Epithelial cell of proximal tubule (primary cell): ENCODE data around the gene NGEF. TPM values are rescaled to one million over a fixed set of nuclear protein-coding genes. Genes with fewer than 3 reads are reported as not detected.

Experiments used
- DNase-seq: peaks from one replicate; pipeline ENCODE4 v3.0.0-alpha.2; 2011; ENCODE audit warnings: low read depth
- H3K4me3 ChIP-seq: 2 replicates; pipeline ENCODE4 v1.5.1; 2011; ENCODE audit warnings: low read depth, mild to moderate bottlenecking, low read length
- total RNA-seq: library from RNA; depleted of rRNA; stranded (reverse); fragments of >200 nt; gene quantifications from 2 replicates; pipeline ENCODE4 v1.2.3, GENCODE V29; 2015
- TF ChIP-seq, protein P1 (sequence below): conservative IDR thresholded peaks from 2 replicates; pipeline ENCODE4 v1.5.1; 2012; ENCODE audit warnings: low read depth, mild to moderate bottlenecking, low read length

The NGEF gene
- total RNA-seq, 1 donor from 2014 or later = 8.6 TPM

- no peak for DNase-seq
- TF ChIP-seq, protein P1, sequence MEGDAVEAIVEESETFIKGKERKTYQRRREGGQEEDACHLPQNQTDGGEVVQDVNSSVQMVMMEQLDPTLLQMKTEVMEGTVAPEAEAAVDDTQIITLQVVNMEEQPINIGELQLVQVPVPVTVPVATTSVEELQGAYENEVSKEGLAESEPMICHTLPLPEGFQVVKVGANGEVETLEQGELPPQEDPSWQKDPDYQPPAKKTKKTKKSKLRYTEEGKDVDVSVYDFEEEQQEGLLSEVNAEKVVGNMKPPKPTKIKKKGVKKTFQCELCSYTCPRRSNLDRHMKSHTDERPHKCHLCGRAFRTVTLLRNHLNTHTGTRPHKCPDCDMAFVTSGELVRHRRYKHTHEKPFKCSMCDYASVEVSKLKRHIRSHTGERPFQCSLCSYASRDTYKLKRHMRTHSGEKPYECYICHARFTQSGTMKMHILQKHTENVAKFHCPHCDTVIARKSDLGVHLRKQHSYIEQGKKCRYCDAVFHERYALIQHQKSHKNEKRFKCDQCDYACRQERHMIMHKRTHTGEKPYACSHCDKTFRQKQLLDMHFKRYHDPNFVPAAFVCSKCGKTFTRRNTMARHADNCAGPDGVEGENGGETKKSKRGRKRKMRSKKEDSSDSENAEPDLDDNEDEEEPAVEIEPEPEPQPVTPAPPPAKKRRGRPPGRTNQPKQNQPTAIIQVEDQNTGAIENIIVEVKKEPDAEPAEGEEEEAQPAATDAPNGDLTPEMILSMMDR = no peak
- no peak overlapping the region for H3K4me3 ChIP-seq
Observed at GRCh38 chr2:232930059-232930400, 83.0 kb downstream of the NGEF start.

DNA sequence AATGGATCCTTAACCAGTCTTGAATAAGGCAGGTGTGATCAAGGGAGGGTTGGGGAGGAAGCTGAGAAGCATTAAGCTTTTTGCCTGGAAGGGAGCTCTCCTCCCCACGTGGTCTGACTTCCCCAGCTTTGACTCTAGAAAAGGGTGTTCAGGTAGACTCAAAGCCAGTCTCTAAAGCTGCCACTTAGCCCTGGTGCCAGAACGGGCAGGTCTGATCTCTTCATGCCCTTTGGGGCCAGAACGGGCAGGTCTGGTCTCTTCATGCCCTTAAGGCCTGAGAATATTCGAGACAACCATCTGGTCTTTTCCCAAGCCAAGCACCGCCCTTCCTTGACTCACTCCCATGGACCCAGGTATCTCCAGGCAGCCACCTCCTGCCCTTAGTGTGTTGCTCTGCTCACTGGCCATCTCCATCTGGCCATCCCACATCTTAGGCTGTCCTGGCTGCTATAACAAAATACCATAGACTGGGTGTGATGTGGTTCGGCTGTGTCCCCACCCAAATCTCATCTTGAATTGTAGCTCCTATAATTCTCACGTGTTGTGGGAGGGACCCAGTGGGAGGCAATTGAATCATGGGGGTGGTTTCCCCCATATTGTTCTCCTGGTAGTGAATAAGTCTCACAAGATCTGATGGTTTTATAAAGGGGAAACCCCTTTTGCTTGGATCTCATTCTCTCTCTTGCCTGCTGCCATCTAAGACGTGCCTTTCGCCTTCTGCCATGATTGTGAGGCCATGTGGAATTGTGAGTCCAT, 83.6 kb downstream of the NGEF start:
- no peak for DNase-seq
- H3K4me3 ChIP-seq = no peak overlapping the region
- TF ChIP-seq, protein P1 = no peak

DNA sequence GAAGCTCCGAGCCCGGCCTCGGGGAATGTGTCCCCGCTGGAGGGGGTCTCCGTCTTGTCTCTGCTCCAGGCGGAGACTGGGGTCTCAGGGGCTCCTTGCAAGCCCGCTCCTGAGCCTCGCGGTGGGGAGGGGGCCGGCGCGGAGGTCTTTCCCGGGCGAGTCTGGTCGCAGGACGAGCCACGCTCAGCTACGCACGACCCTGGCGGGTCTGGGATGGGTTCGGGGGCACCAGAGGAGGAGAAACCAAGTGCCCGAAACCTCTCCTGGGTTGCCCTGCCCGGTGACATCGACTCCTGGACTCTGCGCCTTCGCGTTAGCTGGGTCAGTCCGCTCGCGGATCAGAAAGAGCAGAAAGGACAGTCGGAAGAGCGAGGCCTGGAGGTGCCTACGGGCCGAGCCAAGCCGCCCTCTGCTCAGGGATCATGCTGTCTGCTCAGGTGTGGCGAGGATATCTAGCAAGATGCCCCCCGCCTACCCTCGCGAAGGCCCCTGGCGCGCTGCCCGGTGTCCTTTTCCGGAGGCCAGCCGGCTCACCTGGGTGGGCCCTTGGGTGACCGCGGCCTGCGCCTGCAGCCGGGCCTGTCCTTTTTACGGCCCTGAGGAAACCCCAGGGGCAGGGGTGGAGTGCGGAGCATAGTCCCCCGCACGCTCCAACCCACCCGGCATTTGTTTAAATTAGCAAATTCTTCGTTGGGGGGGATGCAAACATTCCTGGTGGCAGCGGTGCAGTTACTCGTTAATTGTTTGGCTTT, 84.3 kb downstream of the NGEF start:
- peak overlapping the region; percentile 31 for H3K4me3 ChIP-seq
- no peak for DNase-seq
- TF ChIP-seq, protein P1 = no peak

- DNase-seq = no peak
- TF ChIP-seq, protein P1 = no peak
- H3K4me3 ChIP-seq = peak overlapping the region; percentile 31
Observed at GRCh38 chr2:232927793-232928550, 85.1 kb downstream of the NGEF start.

GRCh38 chr2:232927032-232927792, 85.8 kb downstream of the NGEF start:
- H3K4me3 ChIP-seq = peak overlapping the region; percentile 28
- DNase-seq = no peak
- TF ChIP-seq, protein P1 = no peak

- DNase-seq = no peak
- TF ChIP-seq, protein P1 = no peak
- no peak overlapping the region for H3K4me3 ChIP-seq
Observed at GRCh38 chr2:232926431-232926939, 86.6 kb downstream of the NGEF start.
